Loucy (cell line): ENCODE data around the gene TRIOBP.

Experiments
- CTCF ChIP-seq: fragments of 200-600 bp; sonication (generic); conservative IDR thresholded peaks from 2 replicates; pipeline ENCODE4 v1.5.1; 2014; ENCODE audit warnings: mild to moderate bottlenecking, antibody characterized with exemption, low read length
- EZH2phosphoT487 ChIP-seq: fragments of 200-600 bp; IDR thresholded peaks from 2 replicates; pipeline ENCODE4 v1.6.1; 2018; ENCODE audit warnings: antibody characterized with exemption, mild to moderate bottlenecking, moderate library complexity, borderline replicate concordance

DNA sequence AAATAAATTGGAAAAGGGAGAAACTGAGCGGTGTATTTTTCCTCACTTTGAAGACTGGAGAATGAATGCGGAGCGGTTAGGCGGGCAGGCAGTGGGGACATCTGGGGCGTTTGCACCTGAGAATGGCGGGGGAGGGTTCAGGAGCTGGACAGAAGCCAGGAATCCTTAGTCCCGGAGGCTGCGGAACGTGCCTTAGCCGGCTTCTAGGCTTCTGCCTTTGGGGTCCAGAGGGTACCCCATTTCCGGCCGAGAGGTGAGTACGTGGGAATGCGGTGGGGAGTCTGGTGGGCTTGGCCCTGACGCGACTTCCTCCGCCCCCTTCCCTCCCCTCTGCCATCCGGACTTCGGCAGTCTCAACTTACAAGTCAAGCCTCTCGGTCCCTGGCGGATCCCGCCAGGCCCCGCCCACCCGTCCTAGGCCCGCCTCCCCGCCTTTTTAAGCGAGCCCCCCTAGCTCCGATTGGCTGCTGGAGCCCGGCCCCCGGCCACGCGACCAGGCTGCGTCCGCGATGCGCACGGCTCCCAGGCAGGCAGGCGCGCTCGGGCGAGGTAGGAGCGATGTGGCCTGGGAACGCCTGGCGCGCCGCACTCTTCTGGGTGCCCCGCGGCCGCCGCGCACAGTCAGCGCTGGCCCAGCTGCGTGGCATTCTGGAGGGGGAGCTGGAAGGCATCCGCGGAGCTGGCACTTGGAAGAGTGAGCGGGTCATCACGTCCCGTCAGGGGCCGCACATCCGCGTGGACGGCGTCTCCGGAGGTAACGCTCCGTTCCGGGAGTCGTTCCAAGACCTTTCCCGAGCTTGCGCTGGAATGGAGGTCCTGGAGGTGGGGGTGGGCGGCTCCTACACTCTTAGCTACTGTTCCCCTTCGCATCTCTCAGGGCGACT lies 110.8 kb downstream of the TRIOBP start, which contains the start of gene GCAT:
- TF ChIP-seq CTCF, result no peak
- no peak for TF ChIP-seq EZH2phosphoT487
